Skin epidermis (tissue), 12 donors: ENCODE results near the gene ZFAND4.
"Not testable (repeated sequence)": the region's sequence is repeated elsewhere in the genome, so short reads cannot be mapped to it uniquely, and the experiment has no call there.

Experiments used
- H3K27ac ChIP-seq, 21 experiments: fragments of 200-600 bp; sonication (generic) in 11 of 21; one replicate each; pipeline ENCODE4 v1.5.0; 2020; ENCODE audit warnings: mild to moderate bottlenecking in 3 of 21, inconsistent platforms in 2 of 21, moderate library complexity in 2 of 21
- H3K4me3 ChIP-seq, 7 experiments: fragments of 200-600 bp; sonication (generic) in 2 of 7; one replicate each; pipeline ENCODE4 v1.5.0; 2020; ENCODE audit warnings: inconsistent platforms in 2 of 7, mild to moderate bottlenecking in 2 of 7, moderate library complexity in 1 of 7

Gene ZFAND4

GRCh38 chr10:45594276-45595157, 78.1 kb downstream of the ZFAND4 start:
- peak overlapping the region; percentile 51 to 89 (median 75) for H3K27ac ChIP-seq
- H3K4me3 ChIP-seq = peak overlapping the region; percentile 71 to 94 (median 84)

DNA sequence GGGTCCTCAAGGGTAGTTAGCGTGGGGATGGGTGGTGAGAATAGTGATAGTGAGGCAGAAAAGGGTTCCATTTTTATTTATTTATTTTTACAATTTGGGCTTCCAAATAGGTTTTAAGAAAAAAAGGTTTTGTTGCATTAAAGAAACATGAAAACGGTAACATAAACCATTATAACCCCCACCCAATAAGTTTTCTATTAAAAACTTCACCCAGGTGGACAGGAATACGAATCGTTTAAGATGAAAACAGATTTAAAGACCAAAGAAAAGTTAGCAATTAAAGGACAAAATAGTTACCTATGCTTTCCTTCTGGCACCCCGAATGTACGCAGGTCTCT, 78.7 kb downstream of the ZFAND4 start:
- H3K4me3 ChIP-seq = peak overlapping the region; percentile 71 to 94 (median 84)
- H3K27ac ChIP-seq = peak overlapping the region in 16 of 21 experiments; percentile 51 to 89 (median 76)

- Histone ChIP-seq H3K27ac (no peak overlapping the region), H3K4me3 (peak overlapping the region in 1 of 7 experiments; percentile 74)
Observed at GRCh38 chr10:45592926-45593325, 79.6 kb downstream of the ZFAND4 start.

DNA sequence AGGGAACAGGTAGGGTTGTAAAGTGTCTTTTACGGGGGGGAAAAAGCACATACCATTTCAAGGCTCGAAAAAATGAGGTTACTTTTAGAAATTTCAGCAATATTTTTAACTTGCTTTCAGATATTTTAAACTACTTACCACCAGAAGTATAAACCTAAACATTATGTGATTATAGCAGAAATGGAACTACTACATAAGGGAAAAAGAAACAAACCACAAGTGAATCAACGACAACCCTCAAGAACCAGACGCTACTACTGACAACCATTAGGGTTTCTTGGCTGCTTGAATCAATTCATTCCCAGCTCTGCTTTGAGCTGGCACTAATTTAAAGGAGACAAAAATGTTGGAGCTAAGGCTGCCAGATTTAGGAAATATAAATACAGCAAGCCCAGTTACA, 80.1 kb downstream of the ZFAND4 start:
- Histone ChIP-seq H3K4me3 (no peak overlapping the region), H3K27ac (no peak overlapping the region)

GRCh38 chr10:45591280-45591679, 81.3 kb downstream of the ZFAND4 start:
- Histone ChIP-seq H3K4me3 (no peak overlapping the region), H3K27ac (no peak overlapping the region)

DNA sequence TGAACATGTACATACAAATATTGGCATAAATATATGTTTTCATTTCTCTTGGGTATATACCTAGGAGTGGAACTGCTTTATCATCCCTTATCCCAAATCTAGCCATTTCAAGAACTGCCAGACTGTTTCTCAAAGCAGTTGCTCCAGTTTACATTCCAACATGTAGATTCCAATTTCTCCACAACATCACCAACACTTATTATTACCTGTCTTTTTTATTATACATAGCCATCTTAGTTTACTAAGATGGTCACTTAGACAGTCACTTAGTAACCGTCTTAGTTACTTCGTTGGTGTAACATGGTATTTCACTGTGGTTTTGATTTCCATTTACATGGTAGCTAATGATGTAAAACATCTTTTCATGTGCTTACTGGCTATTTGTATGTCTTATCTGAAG, 82.7 kb downstream of the ZFAND4 start:
- Histone ChIP-seq H3K4me3 (no peak overlapping the region), H3K27ac (no peak overlapping the region)

GRCh38 chr10:45589009-45589408, 83.6 kb downstream of the ZFAND4 start:
- no peak overlapping the region for H3K4me3 ChIP-seq
- no peak overlapping the region for H3K27ac ChIP-seq

DNA sequence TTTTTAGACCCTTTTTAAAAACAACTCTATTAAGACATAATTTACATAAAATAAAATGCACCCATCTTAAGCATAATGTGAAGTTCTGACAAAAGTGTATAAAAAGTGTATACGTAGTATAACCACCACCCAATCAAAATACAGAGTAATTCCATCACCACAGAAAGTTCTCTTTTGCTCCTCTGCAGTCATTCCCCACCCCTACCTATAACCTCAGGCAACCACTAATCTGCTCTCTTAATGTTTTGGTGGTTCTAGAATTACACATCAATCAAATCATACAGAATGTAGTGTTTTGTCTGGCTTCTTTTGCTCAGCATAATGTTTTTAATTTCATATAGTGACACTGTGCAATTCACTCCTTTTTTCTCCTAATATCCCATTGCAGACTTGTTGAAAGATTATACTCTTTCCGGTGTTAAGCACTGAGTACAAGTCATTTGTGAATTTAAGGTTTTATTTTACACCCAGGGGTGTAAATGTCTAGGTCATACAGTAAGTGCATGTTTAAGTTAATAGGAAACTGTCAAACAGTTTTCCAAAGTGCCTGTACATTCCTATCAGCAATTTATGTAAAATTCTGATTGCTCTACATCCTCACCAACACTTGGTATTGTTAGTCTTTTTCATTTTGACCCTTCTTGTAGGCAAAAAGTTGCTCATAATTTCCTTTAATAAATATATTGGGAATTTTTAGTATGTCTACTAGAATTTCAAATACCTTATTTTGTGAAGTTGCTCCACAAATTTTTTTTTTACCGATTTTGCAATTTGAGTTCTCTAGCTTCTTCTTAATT, 86.3 kb downstream of the ZFAND4 start:
- Histone ChIP-seq H3K4me3 (no peak overlapping the region), H3K27ac (no peak overlapping the region)

DNA sequence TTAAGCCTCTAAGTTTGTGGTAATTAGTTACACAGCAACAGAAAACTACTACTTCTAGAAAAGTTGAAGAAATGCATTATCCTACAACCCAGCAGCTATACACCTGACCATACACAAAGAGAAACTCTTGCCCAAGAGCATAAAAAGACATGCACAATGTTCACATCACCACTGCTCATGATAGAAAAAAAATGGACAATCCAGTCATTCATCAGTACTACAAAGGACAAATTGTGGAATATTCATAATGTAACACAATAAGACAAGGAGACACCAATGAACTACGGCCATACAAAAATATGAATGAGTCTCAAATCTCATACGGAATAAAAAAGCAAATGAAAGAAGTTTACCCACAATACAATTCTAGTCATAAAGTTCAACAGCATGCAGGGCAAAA, 87.4 kb downstream of the ZFAND4 start:
- no peak overlapping the region for H3K4me3 ChIP-seq
- H3K27ac ChIP-seq = no peak overlapping the region

DNA sequence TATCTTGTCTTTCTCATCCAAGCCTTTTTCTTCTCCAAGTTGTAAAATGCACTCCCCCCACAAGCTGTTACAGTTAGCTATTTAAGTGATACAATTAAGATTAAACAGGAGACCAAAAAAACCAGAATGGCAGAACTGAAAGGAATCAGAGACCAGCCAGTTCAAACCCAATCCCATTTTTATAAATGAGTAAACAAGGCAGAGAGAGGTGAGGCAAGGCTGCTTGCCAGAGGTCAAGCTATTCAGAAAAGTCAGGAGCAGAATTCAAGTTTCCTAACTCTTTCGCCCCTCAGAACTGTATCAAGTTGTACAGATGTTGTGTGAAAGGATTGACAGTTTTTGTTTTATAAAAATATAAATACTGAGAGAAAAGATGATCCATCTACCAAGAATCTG, 90.2 kb downstream of the ZFAND4 start:
- no peak overlapping the region for H3K27ac ChIP-seq

DNA sequence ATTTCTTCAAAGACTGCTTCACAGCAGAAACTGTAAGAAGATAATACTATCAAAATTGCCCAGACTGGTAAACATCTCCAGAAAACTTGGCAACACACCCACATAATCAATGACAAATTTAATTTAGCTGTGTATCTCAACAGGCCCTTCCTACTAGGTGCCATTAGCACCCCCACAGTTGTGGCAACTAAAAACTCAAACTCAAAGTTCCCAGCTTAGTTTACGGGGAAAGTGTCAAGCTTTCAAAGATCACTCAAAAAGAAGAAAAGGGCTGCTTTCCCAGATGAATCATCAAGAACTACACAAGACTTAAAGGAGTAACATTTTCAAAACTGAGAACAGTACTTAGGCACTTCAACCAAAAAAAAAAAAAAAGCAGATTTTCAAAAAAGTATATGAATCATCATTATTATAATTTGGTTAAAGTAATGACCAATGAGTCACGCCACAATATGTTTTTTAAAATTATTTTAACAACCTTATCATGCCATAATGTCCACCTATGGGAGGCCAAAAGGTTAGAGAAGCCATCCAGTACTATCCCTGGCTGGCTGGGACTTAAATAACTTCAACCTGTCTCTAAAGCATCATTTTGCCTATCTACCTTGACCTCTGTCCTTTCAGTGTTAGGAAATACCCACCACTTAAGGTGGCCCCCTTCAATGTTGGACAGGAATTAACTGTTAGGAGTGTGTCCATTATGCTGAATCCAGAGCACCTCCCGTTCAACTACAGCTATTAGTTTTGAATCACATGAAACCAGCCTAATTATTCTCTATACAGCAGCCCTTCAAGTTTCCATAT, 90.8 kb downstream of the ZFAND4 start:
- H3K4me3 ChIP-seq = no peak overlapping the region
- H3K27ac ChIP-seq = peak overlapping the region in 1 of 21 experiments; percentile 83

More for the DNA sequence above, 90.2 kb downstream of the ZFAND4 start:
- H3K4me3 ChIP-seq = no peak overlapping the region

DNA sequence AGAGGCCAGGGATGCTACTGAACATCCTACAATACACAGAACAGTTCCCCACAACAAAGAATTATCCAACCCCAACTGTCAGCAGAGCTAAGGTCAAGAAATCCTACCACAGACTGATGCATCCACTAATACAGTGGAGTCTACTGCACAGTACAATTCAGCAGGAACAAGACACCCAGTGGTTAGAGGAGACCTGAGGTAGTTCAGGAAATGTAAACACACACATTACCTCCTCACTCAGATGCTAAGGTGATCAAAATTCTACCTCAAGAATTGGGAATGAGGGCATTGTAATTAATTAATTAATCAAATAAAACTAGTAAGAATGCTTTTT, 91.4 kb downstream of the ZFAND4 start:
- Histone ChIP-seq H3K4me3 (peak overlapping the region in 3 of 7 experiments; percentile 11 to 22 (median 19)), H3K27ac (peak overlapping the region in 11 of 21 experiments; percentile 31 to 83 (median 63))

DNA sequence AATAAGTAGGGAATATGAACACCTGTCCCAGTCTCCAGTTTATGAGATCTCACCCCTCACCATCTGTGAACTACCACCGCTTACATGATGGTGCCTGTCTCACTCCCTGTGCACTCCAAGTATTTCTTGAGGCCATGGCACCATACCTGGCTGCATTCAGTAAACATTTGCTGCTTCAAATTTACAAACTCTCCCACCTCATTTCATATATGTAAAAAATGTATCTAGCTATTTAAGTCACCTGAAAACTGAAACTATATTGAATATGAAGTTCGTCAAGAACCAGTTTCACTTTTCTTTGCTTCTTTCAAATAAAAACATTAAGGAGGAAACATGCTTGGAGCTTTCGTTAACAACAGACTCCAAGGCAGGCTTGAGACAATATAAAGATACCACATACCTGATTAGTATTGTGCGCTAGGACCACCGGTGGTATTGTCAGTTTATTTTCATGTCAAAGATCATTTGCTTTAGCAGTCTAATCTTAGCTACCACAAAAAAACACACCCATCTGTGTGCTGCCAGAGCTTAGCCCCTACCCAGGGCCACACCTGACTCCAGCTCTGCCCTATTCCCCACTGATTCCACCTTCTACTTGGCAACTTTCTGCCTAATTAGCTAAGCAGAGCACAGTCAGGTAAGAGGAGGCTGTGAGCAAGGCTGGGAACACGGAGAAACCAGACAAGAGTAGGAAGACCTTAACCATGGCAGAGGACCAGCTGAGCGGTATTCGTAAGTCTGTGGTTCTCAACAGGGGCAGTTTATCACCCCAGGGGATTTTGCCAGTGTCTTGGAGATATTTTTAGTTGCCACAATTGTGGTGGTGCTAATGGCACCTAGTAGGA, 92.0 kb downstream of the ZFAND4 start:
- H3K27ac ChIP-seq = peak overlapping the region in 15 of 21 experiments; percentile 19 to 83 (median 49)
- H3K4me3 ChIP-seq = peak overlapping the region in 4 of 7 experiments; percentile 11 to 24 (median 20)

- H3K4me3 ChIP-seq = no peak overlapping the region
Observed at GRCh38 chr10:45578384-45578971, 94.1 kb downstream of the ZFAND4 start.

GRCh38 chr10:45575966-45576597, 96.5 kb downstream of the ZFAND4 start:
- Histone ChIP-seq H3K27ac (no peak overlapping the region), H3K4me3 (no peak overlapping the region)

More at GRCh38 chr10:45578384-45578971, 94.1 kb downstream of the ZFAND4 start:
- H3K27ac ChIP-seq = no peak overlapping the region

GRCh38 chr10:45575032-45575761, 97.4 kb downstream of the ZFAND4 start:
- H3K4me3 ChIP-seq, H3K27ac ChIP-seq: not testable (repeated sequence)

GRCh38 chr10:45569471-45569870, 103.1 kb downstream of the ZFAND4 start:
- H3K27ac ChIP-seq = no peak overlapping the region
- H3K4me3 ChIP-seq = no peak overlapping the region

DNA sequence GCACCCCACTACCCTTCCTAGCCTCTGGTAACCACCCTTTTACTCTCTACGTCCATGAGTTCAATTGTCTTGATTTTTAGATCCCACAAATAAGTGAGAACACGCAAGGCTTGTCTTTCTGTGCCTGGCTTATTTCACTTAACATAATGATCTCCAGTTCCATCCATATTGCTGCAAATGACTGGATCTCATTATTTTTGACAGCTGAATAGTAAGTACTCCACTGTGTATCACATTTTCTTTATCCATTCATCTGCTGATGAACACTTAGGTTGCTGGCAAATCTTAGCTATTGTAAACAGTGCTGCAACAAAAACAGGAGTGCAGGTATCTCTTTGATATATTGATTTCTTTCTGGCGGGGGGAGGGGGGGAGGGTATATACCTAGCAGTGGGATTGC, 106.2 kb downstream of the ZFAND4 start:
- Histone ChIP-seq H3K4me3 (no peak overlapping the region), H3K27ac (no peak overlapping the region)
